ENCODE results near the gene OR6K3.

OR6K3 gene

GRCh38 chr1:158675563-158676323, 44.8 kb downstream of the OR6K3 start:
- Mint-ChIP-seq H3K36me3 (ENCODE audit: insufficient read depth) (no peaks in the 10 kb centered on the region), H3K27ac (no peak overlapping the region), H3K9me3 (no peaks in the 10 kb centered on the region), H3K4me3 (no peak overlapping the region), H3K4me1 (ENCODE audit: low read depth in 2 of 2) (peaks cover 2 to 4% of the 10 kb centered on the region in 2 donors), H3K27me3 (peaks cover 11 to 18% of the 10 kb centered on the region in 2 donors)
- ATAC-seq (replicated peaks) (no peak), DNase-seq (no peak)

GRCh38 chr1:158674302-158674701, 46.2 kb downstream of the OR6K3 start:
- Mint-ChIP-seq H3K4me1 (ENCODE audit: low read depth in 2 of 2) (peaks cover 2 to 4% of the 10 kb centered on the region in 2 donors), H3K27ac (no peak overlapping the region), H3K4me3 (no peak overlapping the region), H3K27me3 (peaks cover 14 to 16% of the 10 kb centered on the region in 2 donors), H3K9me3 (no peaks in the 10 kb centered on the region), H3K36me3 (ENCODE audit: insufficient read depth) (no peaks in the 10 kb centered on the region)
- DNase-seq, result no peak
- no peak for ATAC-seq (replicated peaks)
